Muscle layer of duodenum (tissue), 2 donors: ENCODE results near the gene SMOC1.

Source experiments
- H3K27ac ChIP-seq: one replicate; pipeline ENCODE4 v1.7.0; 2013; ENCODE audit warnings: mild to moderate bottlenecking, low read length
- H3K27me3 ChIP-seq: one replicate; pipeline ENCODE4 v1.7.0; 2013; ENCODE audit warnings: low read depth, mild to moderate bottlenecking, control low read depth, low read length
- H3K36me3 ChIP-seq, 2 donors: one replicate each; pipeline ENCODE4 v1.7.0; 2013; ENCODE audit warnings: low read length in 2 of 2, control low read depth in 1 of 2, mild to moderate bottlenecking in 1 of 2; ENCODE audit not compliant: insufficient read depth in 2 of 2, control insufficient read depth in 1 of 2
- H3K4me1 ChIP-seq, 2 donors: one replicate each; pipeline ENCODE4 v1.7.0; 2013; ENCODE audit warnings: low read length in 2 of 2, mild to moderate bottlenecking in 2 of 2, control low read depth in 1 of 2, moderate library complexity in 1 of 2; ENCODE audit not compliant: insufficient read depth in 2 of 2, control insufficient read depth in 1 of 2
- H3K4me3 ChIP-seq, 2 donors: one replicate each; pipeline ENCODE4 v1.7.0; 2013; ENCODE audit warnings: low read length in 2 of 2, low read depth in 1 of 2, mild to moderate bottlenecking in 1 of 2
- H3K9me3 ChIP-seq, 2 donors: one replicate each; pipeline ENCODE4 v1.7.0; 2013; ENCODE audit warnings: low read length in 2 of 2, control low read depth in 1 of 2, mild to moderate bottlenecking in 1 of 2; ENCODE audit not compliant: control insufficient read depth in 1 of 2
- donor health status: healthy.

The SMOC1 gene

DNA sequence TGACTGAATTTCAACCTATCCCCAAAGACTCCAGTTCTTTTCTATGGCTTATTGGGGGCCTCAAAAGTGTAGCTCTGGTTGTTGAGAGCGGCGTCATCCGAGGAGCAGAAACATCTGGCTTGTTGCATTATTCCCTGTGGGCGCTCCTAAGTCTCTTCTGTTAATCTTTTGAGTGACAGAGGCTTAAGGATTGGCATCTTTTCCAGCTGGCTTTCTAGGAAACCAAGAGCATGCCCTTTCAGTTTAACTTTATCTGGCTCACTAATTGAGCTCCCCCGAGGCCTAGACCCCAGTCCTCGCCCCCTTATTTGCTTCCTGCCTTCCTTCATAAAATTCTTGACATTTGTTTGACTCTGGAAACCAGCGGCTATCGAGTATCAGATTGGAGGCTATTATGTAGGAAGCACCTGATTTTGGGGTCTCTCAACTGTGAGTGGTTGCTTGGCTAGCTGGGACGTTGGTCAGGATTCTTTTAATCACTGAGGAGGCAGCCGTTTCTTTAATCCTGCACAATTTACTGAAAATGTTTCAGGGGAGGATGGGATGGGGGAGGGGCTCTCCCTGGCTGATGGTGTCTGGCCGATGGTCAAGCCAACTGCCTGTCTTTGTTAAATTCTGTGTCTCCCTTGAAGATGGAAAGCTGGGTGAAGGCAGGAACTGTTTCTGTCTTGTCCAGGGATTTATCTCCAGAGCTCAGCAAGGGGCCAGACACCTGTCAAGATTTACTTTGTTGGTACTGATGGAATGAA lies 3.1 kb downstream of the SMOC1 start:
- H3K4me3 ChIP-seq: no peak overlapping the region
- H3K27me3 ChIP-seq: peaks cover 15% of the 10 kb centered on the region

DNA sequence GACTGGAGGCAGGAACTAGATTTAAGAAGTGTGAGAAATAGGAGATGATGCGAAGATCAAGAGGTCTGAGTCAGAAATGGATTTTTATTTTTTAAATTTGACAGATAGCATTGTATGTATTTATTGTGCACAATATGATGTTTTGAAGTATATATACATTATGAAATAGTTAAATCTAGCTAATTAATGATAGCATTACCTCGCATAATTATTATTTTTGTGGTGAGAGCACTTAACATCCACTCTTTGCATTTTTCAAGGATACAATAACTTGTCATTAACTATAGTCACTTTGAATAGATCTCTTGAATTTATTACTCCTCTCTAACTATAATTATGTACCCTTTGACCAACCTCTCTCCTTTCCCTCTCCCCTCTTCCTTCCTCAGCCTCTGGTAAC lies 3.7 kb downstream of the SMOC1 start:
- no peak overlapping the region for H3K4me3 ChIP-seq
- H3K9me3 ChIP-seq: no peaks in the 10 kb centered on the region
- no peak overlapping the region for H3K27ac ChIP-seq
- H3K4me1 ChIP-seq: peaks cover 0 to 11% of the 10 kb centered on the region in 2 donors
- H3K27me3 ChIP-seq: peaks cover 15% of the 10 kb centered on the region
- H3K36me3 ChIP-seq: no peaks in the 10 kb centered on the region

More for the DNA sequence above, 3.1 kb downstream of the SMOC1 start:
- H3K9me3 ChIP-seq: no peaks in the 10 kb centered on the region
- H3K36me3 ChIP-seq: no peaks in the 10 kb centered on the region
- no peak overlapping the region for H3K27ac ChIP-seq
- H3K4me1 ChIP-seq: peaks cover 0 to 11% of the 10 kb centered on the region in 2 donors

DNA sequence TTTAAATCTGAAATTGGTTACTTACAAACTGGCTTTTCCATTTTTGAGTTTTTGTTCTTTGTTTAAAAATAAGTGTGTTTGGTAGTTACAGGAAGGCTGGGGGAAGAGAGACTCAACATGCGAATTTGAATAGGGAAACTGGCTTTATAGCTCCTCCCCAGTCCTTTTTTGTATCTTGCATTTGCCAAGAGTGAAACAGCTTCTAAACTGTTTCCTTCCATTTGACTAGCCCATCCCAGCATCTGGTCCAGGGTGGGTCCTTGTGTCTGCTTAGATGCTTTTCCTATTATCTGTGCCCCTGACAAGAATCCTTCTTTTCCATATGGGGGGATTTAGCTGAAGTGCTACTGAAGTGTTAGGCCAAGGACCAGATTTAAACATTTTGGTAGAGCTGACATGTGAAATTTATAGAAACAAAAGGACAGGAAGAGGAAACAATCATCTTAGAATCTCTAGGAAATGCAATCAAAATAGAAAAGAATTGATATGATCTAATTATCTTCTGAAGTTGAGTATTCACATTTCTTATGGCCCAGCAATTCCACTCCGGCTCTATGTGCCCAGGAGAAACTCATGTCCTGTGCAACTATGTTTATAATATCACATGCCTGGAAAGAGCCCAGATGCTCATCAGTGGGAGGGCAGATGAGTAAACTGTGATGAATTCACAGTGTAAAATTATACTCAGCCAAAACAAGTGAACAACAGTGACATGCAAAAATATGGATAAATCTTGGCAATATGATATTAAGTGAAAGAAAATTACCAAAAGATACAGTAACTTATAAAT lies 7.4 kb downstream of the SMOC1 start:
- H3K4me1 ChIP-seq: no peaks in the 10 kb centered on the region
- no peak overlapping the region for H3K27ac ChIP-seq
- H3K4me3 ChIP-seq: no peak overlapping the region
- H3K9me3 ChIP-seq: no peaks in the 10 kb centered on the region
- no peaks in the 10 kb centered on the region for H3K36me3 ChIP-seq
- no peaks in the 10 kb centered on the region for H3K27me3 ChIP-seq

DNA sequence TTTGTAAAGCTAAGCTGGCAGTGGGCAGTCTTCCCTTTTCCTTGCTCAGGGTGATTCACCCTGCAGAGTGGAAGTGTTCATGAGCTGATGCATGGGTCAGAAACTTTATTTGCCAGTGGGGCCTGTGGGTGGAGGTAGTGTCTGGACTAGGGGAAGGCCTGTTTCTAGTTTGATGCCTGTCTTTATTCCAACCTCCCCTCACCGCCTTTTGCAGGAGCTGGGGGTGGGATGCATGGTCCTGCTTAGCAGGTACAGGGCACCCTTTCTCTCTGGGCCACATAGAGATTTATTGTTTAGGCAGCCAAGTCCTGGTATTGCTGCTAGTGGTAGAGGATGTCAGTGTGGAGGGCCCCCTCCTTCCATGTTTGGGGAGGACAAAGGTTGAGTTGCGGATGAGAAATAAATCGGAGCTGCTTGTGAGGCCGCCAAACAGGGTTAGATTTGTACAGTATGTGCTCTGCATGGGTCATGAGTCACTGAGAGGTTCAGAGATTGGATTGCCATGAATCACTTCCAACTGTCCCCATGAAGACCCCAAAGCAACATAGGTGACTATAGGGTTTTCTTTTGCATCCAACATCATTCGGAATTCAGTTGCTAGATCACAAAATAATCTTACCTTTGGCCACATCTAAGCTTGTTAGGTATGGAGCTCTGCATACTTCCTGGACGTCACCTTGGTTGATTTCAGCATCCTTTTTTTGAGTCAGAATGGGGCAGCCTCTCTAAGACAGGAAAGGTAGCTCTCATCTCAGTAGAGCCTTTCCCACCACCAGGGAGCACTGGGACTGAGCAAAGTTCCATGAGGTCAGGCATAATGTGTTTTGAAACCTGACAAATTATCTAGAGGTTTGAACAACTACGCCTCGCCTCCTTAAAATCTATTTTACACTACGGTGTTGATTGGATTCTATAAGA lies 8.8 kb downstream of the SMOC1 start:
- no peak overlapping the region for H3K27ac ChIP-seq
- H3K4me1 ChIP-seq: no peaks in the 10 kb centered on the region
- no peaks in the 10 kb centered on the region for H3K27me3 ChIP-seq
- no peak overlapping the region for H3K4me3 ChIP-seq
- no peaks in the 10 kb centered on the region for H3K36me3 ChIP-seq
- H3K9me3 ChIP-seq: no peaks in the 10 kb centered on the region

DNA sequence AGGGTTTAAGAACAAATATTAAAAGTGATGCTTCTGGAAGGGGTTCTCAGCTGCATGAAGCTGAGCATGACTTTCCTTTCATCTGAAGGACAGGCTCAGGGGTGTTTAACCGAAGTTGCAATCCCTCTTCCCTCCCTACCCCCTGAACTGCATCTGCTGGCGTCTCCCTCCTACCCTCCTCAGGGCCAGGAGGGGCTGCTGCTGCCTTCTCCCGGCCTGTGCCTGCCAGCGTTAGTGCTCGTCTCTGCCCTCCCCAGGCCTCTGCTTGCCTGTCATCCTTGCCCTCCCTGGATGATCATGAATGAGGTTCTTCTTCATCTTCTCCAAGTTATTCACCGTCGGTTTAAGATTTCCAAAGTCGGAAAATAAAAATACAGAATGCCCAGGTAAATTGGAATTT lies 12.2 kb downstream of the SMOC1 start:
- no peak overlapping the region for H3K4me3 ChIP-seq

DNA sequence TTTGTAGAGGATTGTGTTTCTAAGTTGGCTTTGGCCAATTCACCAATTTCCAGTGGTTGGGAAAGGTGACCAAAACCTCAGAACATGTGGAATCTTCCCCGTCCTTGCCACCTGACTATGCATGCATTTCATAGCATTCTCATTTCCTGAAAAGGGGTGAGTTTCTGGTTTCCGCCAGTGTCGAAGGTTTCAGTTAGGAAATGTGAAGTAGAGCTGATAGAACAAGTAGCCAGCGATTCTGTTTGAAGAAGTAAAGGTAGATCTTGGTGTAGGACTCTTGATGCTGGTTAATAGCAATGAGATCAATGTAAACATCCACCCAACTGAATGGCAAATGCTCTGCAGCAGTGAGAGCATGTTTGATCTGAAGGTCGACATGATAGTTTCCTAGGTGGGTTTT lies 15.9 kb downstream of the SMOC1 start:
- H3K27ac ChIP-seq: no peak overlapping the region
- no peaks in the 10 kb centered on the region for H3K27me3 ChIP-seq
- no peaks in the 10 kb centered on the region for H3K36me3 ChIP-seq
- H3K4me3 ChIP-seq: no peak overlapping the region
- H3K9me3 ChIP-seq: peaks cover 4 to 19% of the 10 kb centered on the region in 2 donors
- H3K4me1 ChIP-seq: no peaks in the 10 kb centered on the region

More for the DNA sequence above, 12.2 kb downstream of the SMOC1 start:
- no peaks in the 10 kb centered on the region for H3K4me1 ChIP-seq
- H3K27me3 ChIP-seq: no peaks in the 10 kb centered on the region
- H3K9me3 ChIP-seq: peaks cover 0 to 5% of the 10 kb centered on the region in 2 donors
- H3K36me3 ChIP-seq: no peaks in the 10 kb centered on the region
- no peak overlapping the region for H3K27ac ChIP-seq

DNA sequence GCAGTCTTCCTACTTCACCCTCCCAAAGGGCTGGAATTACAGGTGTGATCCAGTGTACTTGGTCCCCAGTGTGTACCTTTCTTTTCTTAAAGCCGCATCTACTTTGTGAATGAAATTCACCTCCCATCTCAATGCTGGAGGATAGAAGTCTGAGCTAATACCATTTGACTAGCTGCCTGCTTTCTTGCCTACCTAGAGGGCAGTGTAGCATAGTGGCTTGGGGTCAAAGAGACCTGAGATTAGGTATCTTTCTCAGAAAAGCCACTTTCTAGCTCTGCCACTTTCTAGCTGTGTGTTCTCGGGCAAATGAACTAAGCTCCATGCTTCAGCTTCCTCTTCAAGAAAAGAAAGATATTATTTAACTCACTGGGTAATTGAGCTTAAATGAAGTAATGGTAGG lies 16.9 kb downstream of the SMOC1 start:
- no peak overlapping the region for H3K27ac ChIP-seq
- H3K27me3 ChIP-seq: no peaks in the 10 kb centered on the region
- H3K36me3 ChIP-seq: no peaks in the 10 kb centered on the region
- H3K4me3 ChIP-seq: no peak overlapping the region
- H3K4me1 ChIP-seq: no peaks in the 10 kb centered on the region
- peaks cover 4 to 19% of the 10 kb centered on the region in 2 donors for H3K9me3 ChIP-seq

DNA sequence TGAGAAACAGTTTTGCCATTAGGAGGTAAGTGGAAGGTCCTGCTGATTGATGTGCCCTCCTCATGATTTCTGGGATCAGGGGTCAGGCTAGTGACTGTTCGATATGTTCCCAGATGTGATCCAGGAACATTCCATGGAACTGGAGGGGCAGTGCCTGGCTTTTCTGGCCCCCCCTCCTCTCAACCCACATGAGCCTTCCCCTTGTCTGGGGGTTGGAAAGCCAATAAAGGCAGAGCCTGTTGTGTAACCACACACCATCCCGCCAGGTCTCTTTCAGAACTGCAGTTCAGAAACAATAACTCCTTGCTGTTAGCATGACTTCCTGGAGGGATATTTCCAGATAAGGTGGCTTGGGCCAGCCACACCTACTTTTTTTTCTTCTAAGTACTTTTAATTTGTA lies 17.8 kb downstream of the SMOC1 start:
- no peaks in the 10 kb centered on the region for H3K4me1 ChIP-seq
- no peak overlapping the region for H3K27ac ChIP-seq
- H3K36me3 ChIP-seq: no peaks in the 10 kb centered on the region
- H3K4me3 ChIP-seq: peak overlapping the region in 1 of 2 donors; percentile 3
- no peaks in the 10 kb centered on the region for H3K27me3 ChIP-seq
- H3K9me3 ChIP-seq: peaks cover 4 to 19% of the 10 kb centered on the region in 2 donors

DNA sequence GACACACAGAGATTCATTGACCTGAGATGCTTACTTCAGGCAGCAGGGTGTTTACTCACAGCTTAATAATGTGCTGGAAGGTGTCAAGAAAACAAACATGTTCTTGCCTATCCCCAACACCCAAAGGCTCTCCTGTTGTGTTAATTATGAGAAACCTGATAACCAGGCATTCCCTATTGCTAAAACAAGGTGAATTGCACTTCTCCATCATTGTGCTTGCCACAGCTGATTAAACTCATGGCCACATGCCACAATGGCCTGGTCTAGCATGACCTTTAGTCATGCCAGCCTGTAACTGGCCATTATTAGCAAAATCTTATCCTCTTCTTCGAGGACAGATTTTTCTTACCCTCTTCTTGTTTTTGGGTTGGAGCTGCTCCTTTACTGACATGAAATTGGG lies 21.4 kb downstream of the SMOC1 start:
- H3K4me1 ChIP-seq: no peaks in the 10 kb centered on the region
- H3K36me3 ChIP-seq: no peaks in the 10 kb centered on the region
- no peak overlapping the region for H3K4me3 ChIP-seq
- no peak overlapping the region for H3K27ac ChIP-seq
- no peaks in the 10 kb centered on the region for H3K27me3 ChIP-seq
- peaks cover 4 to 19% of the 10 kb centered on the region in 2 donors for H3K9me3 ChIP-seq

DNA sequence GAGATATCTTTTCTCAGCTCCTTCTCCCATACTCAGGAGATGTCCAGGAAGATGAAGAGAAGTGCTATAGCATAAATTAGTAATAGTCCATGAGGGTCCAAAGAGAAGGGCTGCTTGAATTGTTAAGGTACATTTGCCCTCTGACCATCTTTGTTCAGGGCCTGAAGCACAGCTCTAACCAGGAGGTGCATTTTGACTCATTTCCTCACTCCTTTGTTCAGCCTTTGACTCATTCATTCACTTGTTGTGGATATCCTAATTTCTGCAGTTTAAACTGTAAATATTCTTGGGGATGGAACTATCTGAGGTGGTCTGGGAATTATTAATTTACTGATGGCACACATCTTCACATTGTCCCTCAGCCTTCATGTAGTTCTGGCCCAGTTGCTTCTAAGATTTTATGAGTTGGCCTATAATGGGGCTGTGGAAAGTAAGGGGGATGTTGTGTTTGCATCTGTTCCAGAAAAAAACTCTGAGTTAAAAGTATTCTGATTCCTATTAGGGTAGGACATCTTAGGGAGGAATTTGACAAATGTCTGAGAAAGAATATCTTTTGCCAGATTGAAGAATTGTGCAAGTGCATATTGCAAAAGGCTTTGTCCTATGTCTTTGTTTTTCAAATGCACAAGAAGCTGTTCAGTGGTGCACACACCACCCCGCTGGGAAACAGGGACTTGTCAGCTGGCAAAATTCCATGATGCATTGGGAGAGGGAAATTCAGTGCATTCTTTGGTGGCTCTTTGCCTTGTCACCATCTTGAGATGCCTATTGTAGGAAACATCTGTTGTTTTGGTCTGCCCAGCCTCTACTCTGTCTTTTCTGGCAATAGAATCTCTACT lies 22.1 kb downstream of the SMOC1 start:
- H3K4me3 ChIP-seq: no peak overlapping the region
- H3K27me3 ChIP-seq: no peaks in the 10 kb centered on the region
- no peak overlapping the region for H3K27ac ChIP-seq
- H3K9me3 ChIP-seq: peaks cover 4 to 15% of the 10 kb centered on the region in 2 donors
- H3K4me1 ChIP-seq: no peaks in the 10 kb centered on the region
- H3K36me3 ChIP-seq: no peaks in the 10 kb centered on the region
